Esophagus squamous epithelium (tissue), 4 donors: ENCODE measurements around the gene ARAP3.

Experiments used
- CTCF ChIP-seq, 6 experiments: fragments of 450-650 bp in 4 of 6; fragments of 200-600 bp in 2 of 6; sonication (generic) in 2 of 6; IDR thresholded peaks; one replicate each; pipeline ENCODE4 v1.5.1; 2016 to 2019; ENCODE audit warnings: antibody characterized with exemption in 6 of 6, mild to moderate bottlenecking in 4 of 6, moderate library complexity in 4 of 6
- POLR2A ChIP-seq, 4 donors: fragments of 450-650 bp; IDR thresholded peaks; one replicate each; pipeline ENCODE4 v1.6.1; 2017; ENCODE audit warnings: antibody characterized with exemption in 4 of 4, mild to moderate bottlenecking in 4 of 4, moderate library complexity in 3 of 4

GRCh38 chr5:141636413-141637122 lies 45.5 kb downstream of the ARAP3 start, which contains the start of the genes HDAC3 and RELL2:
- TF ChIP-seq CTCF (IDR thresholded peaks at IDR 0.05) (peak in 1 of 6 experiments; percentile 10), POLR2A (IDR thresholded peaks at IDR 0.05) (peak in 3 of 4 donors; percentile 92 to 96 (median 93))
